ENCODE data around the gene RTP3. TPM values are rescaled to one million over a fixed set of nuclear protein-coding genes. Genes with fewer than 3 reads are reported as not detected.
"Not testable (repeated sequence)": the region's sequence is repeated elsewhere in the genome, so short reads cannot be mapped to it uniquely, and the experiment has no call there.

RTP3 gene
- polyA plus RNA-seq, 2 of the 4 experiments (the other 2 are of a cell fraction): not detected

DNA sequence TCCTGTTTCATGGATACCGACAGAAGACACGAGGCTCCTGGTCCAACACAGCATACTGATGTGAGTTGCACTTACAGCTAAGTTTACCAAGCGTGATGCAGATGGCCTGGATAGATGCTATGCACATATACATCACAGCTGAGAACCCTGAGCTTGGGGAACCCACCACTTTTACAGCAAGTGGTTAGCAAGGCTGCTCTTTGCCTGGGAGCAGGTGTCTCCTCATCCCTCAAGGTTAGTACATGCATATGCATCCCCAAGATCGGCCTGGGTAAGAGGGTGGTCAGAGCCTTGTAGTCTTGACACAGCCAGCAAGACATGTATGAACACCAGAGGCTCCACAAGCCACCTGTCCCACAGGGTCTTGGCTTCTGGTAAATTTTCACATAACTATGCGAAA lies 40.0 kb downstream of the RTP3 start:
- ChIA-PET POLR2A (no interaction called here), CTCF (interaction anchor here (1.2 to 1.8 kb wide), 2 partner anchors 11 to 49 kb away, joined by 4 read pairs; no protein-coding TSS in a partner anchor)
- 64% methylated on average over 5 of the region's 5 CpGs for whole genome bisulfite sequencing (ENCODE audit: missing lambda C conversion rate)
- Histone ChIP-seq H3K4me3 (no peak overlapping the region), H3K4me1 (peaks cover 4% of the 10 kb centered on the region; the same call in 1 of the 3 replicates), H3K4me2 (no peak overlapping the region), H3K9me3 (no peaks in the 10 kb centered on the region), H3K27ac (no peak overlapping the region)
- FAIRE-seq (no peak), DNase-seq (ENCODE audit: low read depth in 1 of 2, low spot score in 1 of 2) (no peak), ATAC-seq (no peak)
- no peak for TF ChIP-seq FOSL2 (IDR thresholded peaks at IDR 0.05)
- no peak for TF ChIP-seq FOSL2 (CRISPR knock-in tag; IDR thresholded peaks at IDR 0.05)
- TF ChIP-seq RNF2 (IDR thresholded peaks at IDR 0.05; ENCODE audit: borderline replicate concordance, low read depth): no peak
- TF ChIP-seq CEBPB (IDR thresholded peaks at IDR 0.05): no peak
- TF ChIP-seq HEYL (CRISPR knock-in tag; IDR thresholded peaks at IDR 0.05): no peak
- no peak for TF ChIP-seq TFCP2L1 (CRISPR knock-in tag; IDR thresholded peaks at IDR 0.05)
- no peak for TF ChIP-seq SMC3 (IDR thresholded peaks at IDR 0.05)
- TF ChIP-seq RARB (CRISPR knock-in tag; IDR thresholded peaks at IDR 0.05): no peak
- TF ChIP-seq, protein P1, sequence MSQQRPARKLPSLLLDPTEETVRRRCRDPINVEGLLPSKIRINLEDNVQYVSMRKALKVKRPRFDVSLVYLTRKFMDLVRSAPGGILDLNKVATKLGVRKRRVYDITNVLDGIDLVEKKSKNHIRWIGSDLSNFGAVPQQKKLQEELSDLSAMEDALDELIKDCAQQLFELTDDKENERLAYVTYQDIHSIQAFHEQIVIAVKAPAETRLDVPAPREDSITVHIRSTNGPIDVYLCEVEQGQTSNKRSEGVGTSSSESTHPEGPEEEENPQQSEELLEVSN (IDR thresholded peaks at IDR 0.05; ENCODE audit: borderline replicate concordance, low read depth): no peak
- no peak for TF ChIP-seq ZNF302 (CRISPR knock-in tag; IDR thresholded peaks at IDR 0.05)
- TF ChIP-seq FOSB (CRISPR knock-in tag; IDR thresholded peaks at IDR 0.05): no peak
- no peak for TF ChIP-seq RAD21 (conservative IDR thresholded peaks at IDR 0.05 in 1 of 2, IDR thresholded peaks at IDR 0.05 in 1 of 2)
- TF ChIP-seq RCOR1 (IDR thresholded peaks at IDR 0.05; ENCODE audit: low read depth, low read length): no peak
- TF ChIP-seq, protein P2, sequence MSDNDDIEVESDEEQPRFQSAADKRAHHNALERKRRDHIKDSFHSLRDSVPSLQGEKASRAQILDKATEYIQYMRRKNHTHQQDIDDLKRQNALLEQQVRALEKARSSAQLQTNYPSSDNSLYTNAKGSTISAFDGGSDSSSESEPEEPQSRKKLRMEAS (IDR thresholded peaks at IDR 0.05): no peak
- no peak for TF ChIP-seq MYC (IDR thresholded peaks at IDR 0.05; ENCODE audit: borderline replicate concordance, low read length)
- no peak for TF ChIP-seq BHLHE40 (IDR thresholded peaks at IDR 0.05; ENCODE audit: low read depth, low read length)
- no peak for TF ChIP-seq ZSCAN20 (CRISPR knock-in tag; IDR thresholded peaks at IDR 0.05)
- no peak for TF ChIP-seq CBX8 (IDR thresholded peaks at IDR 0.05)
- TF ChIP-seq EP300 (IDR thresholded peaks at IDR 0.05): no peak
- TF ChIP-seq RFX5 (IDR thresholded peaks at IDR 0.05): no peak
- TF ChIP-seq, protein P3, sequence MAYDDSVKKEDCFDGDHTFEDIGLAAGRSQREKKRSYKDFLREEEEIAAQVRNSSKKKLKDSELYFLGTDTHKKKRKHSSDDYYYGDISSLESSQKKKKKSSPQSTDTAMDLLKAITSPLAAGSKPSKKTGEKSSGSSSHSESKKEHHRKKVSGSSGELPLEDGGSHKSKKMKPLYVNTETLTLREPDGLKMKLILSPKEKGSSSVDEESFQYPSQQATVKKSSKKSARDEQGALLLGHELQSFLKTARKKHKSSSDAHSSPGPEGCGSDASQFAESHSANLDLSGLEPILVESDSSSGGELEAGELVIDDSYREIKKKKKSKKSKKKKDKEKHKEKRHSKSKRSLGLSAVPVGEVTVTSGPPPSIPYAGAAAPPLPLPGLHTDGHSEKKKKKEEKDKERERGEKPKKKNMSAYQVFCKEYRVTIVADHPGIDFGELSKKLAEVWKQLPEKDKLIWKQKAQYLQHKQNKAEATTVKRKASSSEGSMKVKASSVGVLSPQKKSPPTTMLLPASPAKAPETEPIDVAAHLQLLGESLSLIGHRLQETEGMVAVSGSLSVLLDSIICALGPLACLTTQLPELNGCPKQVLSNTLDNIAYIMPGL (CRISPR knock-in tag; IDR thresholded peaks at IDR 0.05; ENCODE audit: borderline replicate concordance): no peak

DNA sequence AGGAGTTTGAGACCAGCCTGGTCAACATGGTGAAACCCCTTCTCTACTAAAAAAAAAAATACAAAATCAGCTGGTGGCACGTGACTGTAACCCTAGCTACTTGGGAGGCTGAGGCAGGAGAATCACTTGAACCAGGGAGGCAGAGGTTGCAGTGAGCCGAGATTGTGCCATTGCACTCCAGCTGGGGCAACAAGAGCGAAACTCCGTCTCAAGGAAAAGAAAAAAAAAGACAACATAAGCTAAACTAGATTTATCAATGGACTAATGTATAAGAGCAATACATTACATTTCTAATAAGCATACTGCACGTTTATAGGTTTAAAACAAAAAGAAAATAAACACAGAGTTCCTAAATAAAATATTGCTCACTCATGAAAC lies 40.6 kb downstream of the RTP3 start:
- WGBS (ENCODE audit: missing lambda C conversion rate): 59% methylated on average over 4 of the region's 5 CpGs
- H3K4me3 ChIP-seq; H3K9me3 ChIP-seq; DNase-seq (ENCODE audit: low read depth in 1 of 2, low spot score in 1 of 2); FAIRE-seq; ATAC-seq; H3K4me1 ChIP-seq; H3K27ac ChIP-seq; POLR2A ChIA-PET; H3K4me2 ChIP-seq: not testable (repeated sequence)
- CTCF ChIA-PET: interaction anchor here (1.2 kb wide), 1 partner anchor 50 kb away, joined by 4 read pairs; no protein-coding TSS in a partner anchor

DNA sequence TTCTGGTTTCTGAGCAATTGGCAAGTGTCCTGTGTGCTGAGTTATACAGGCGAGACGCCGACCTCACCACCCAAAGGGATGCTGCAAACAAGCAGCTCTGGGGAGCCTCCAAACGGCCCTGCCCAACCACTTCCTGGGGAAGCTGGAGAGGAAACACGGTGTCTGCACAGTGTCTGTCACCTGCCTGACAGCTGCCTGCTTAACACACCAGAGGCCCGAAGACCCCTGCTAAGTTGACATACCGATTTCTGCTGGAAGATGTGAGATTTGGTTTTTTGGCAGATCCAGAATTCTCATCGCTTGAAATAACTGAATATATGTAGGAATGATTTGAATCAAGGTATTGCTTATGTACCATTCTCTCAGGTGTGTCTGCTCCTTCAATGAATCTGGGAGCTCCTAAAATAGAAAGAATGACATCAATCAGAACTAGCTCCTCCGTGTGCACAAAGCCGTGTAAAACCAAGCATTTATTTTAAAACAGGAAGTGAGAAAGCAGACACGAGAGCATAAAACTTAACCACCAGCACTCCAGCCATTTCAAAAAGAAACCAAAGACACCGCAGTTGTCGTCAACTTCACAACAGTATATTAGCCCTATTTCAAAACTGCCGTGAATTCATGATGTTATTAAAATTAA lies 41.1 kb downstream of the RTP3 start:
- ATAC-seq: no peak
- Histone ChIP-seq H3K4me2 (no peak overlapping the region), H3K27ac (no peak overlapping the region), H3K4me3 (no peak overlapping the region), H3K9me3 (no peaks in the 10 kb centered on the region), H3K4me1 (peaks cover 6% of the 10 kb centered on the region; the same call in 1 of the 3 replicates)
- POLR2A ChIA-PET: no interaction called here
- WGBS (ENCODE audit: missing lambda C conversion rate): 60% methylated on average over 13 of the region's 14 CpGs
- no peak for DNase-seq (ENCODE audit: low read depth in 1 of 2, low spot score in 1 of 2)
- CTCF ChIA-PET: interaction anchor here (1.2 to 4.0 kb wide), 2 partner anchors 50 kb away, joined by 4 to 20 read pairs; no protein-coding TSS in a partner anchor
- no peak for FAIRE-seq
- TF ChIP-seq MAFK (IDR thresholded peaks at IDR 0.05; ENCODE audit: partially characterized antibody) (no peak), CBX8 (IDR thresholded peaks at IDR 0.05) (no peak), TP53 (CRISPR knock-in tag; IDR thresholded peaks at IDR 0.05) (no peak), MYC (IDR thresholded peaks at IDR 0.05; ENCODE audit: borderline replicate concordance, low read length) (no peak), HDAC2 (IDR thresholded peaks at IDR 0.05) (no peak), ZFP36 (IDR thresholded peaks at IDR 0.05; ENCODE audit: borderline replicate concordance, partially characterized antibody) (no peak), HOXB13 (CRISPR knock-in tag; IDR thresholded peaks at IDR 0.05; ENCODE audit: low read depth) (no peak), RFX5 (IDR thresholded peaks at IDR 0.05) (no peak)
- TF ChIP-seq, protein P4, sequence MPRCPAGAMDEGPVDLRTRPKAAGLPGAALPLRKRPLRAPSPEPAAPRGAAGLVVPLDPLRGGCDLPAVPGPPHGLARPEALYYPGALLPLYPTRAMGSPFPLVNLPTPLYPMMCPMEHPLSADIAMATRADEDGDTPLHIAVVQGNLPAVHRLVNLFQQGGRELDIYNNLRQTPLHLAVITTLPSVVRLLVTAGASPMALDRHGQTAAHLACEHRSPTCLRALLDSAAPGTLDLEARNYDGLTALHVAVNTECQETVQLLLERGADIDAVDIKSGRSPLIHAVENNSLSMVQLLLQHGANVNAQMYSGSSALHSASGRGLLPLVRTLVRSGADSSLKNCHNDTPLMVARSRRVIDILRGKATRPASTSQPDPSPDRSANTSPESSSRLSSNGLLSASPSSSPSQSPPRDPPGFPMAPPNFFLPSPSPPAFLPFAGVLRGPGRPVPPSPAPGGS (IDR thresholded peaks at IDR 0.05): no peak
- TF ChIP-seq, protein P5, sequence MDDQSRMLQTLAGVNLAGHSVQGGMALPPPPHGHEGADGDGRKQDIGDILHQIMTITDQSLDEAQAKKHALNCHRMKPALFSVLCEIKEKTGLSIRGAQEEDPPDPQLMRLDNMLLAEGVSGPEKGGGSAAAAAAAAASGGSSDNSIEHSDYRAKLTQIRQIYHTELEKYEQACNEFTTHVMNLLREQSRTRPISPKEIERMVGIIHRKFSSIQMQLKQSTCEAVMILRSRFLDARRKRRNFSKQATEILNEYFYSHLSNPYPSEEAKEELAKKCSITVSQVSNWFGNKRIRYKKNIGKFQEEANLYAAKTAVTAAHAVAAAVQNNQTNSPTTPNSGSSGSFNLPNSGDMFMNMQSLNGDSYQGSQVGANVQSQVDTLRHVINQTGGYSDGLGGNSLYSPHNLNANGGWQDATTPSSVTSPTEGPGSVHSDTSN (IDR thresholded peaks at IDR 0.05): no peak
- TF ChIP-seq, protein P6, sequence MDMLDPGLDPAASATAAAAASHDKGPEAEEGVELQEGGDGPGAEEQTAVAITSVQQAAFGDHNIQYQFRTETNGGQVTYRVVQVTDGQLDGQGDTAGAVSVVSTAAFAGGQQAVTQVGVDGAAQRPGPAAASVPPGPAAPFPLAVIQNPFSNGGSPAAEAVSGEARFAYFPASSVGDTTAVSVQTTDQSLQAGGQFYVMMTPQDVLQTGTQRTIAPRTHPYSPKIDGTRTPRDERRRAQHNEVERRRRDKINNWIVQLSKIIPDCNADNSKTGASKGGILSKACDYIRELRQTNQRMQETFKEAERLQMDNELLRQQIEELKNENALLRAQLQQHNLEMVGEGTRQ (IDR thresholded peaks at IDR 0.05): no peak
- TF ChIP-seq, protein P1 (IDR thresholded peaks at IDR 0.05; ENCODE audit: borderline replicate concordance, low read depth): no peak

All from A549 (cell line).